ENCODE measurements around the gene E2F6.
A peak's percentile ranks its signal among the peaks of the same experiment; 100 is the strongest.

E2F6 gene

GRCh38 chr2:11416931-11417330, 49.0 kb downstream of the E2F6 start:
- Histone ChIP-seq H3K23ac (ENCODE audit: low read depth, low read length, poor library complexity) (no peak overlapping the region), H2BK120ac (ENCODE audit: low read depth, low read length) (no peak overlapping the region), H3K4me2 (ENCODE audit: insufficient read depth, low read length, poor library complexity, severe bottlenecking) (no peak overlapping the region), H3K4ac (ENCODE audit: low read length) (no peak overlapping the region), H3K18ac (ENCODE audit: low read length) (no peak overlapping the region), H3K14ac (ENCODE audit: low read length) (no peak overlapping the region), H3K27me3 (ENCODE audit: control insufficient read depth in 3 of 3, insufficient read depth in 3 of 3, low read depth in 1 of 3, low read length in 3 of 3) (no peaks in the 10 kb centered on the region), H4K8ac (ENCODE audit: low read depth, low read length) (no peak overlapping the region), H3K79me1 (ENCODE audit: low read depth, low read length) (no peaks in the 10 kb centered on the region), H3K27ac (replicated peaks; ENCODE audit: low read length) (no peak overlapping the region), H2AK5ac (ENCODE audit: low read depth, low read length) (no peak overlapping the region), H4K91ac (ENCODE audit: low read depth, low read length, poor library complexity) (no peak overlapping the region), H3K4me3 (ENCODE audit: low read length in 2 of 2) (no peak overlapping the region), H3K9ac (ENCODE audit: low read depth, low read length, poor library complexity) (no peak overlapping the region), H3K4me1 (ENCODE audit: control insufficient read depth in 2 of 2, insufficient read depth in 1 of 2, low read depth in 1 of 2, low read length in 2 of 2) (peaks cover 0 to 5% of the 10 kb centered on the region in 2 donors), H2BK5ac (ENCODE audit: low read length) (no peak overlapping the region), H2BK12ac (ENCODE audit: low read length) (no peak overlapping the region), H2AFZ (ENCODE audit: low read length) (no peak overlapping the region), H3K9me3 (replicated peaks in 1 of 2; ENCODE audit: control insufficient read depth in 2 of 2, insufficient read depth in 1 of 2, low read depth in 1 of 2, low read length in 2 of 2) (peaks cover 2 to 19% of the 10 kb centered on the region in 2 donors), H2BK15ac (ENCODE audit: low read length) (no peak overlapping the region), H3K36me3 (replicated peaks in 1 of 2; ENCODE audit: control insufficient read depth in 2 of 2, insufficient read depth in 2 of 2, low read length in 2 of 2) (no peaks in the 10 kb centered on the region)
- no CpG with 5 or more reads among the region's 2 CpGs for WGBS, 2 donors (ENCODE audit: extremely low coverage in 2 of 2, insufficient read length in 2 of 2, insufficient replicate concordance in 1 of 2)
- no peak for DNase-seq (ENCODE audit: low spot score)

- no peak overlapping the region for H3K23ac ChIP-seq (ENCODE audit: low read depth, low read length, poor library complexity)
- no peak overlapping the region for H2BK120ac ChIP-seq (ENCODE audit: low read depth, low read length)
Measured at GRCh38 chr2:11416186-11416585, 49.8 kb downstream of the E2F6 start.

GRCh38 chr2:11414372-11415124, 51.4 kb downstream of the E2F6 start:
- H3K14ac ChIP-seq (ENCODE audit: low read length) = no peak overlapping the region
- no peak overlapping the region for H2BK5ac ChIP-seq (ENCODE audit: low read length)
- peaks cover 3 to 5% of the 10 kb centered on the region in 2 donors for H3K4me1 ChIP-seq (ENCODE audit: control insufficient read depth in 2 of 2, insufficient read depth in 1 of 2, low read depth in 1 of 2, low read length in 2 of 2)
- no peak overlapping the region for H3K27ac ChIP-seq (replicated peaks; ENCODE audit: low read length)
- H3K36me3 ChIP-seq (replicated peaks in 1 of 2; ENCODE audit: control insufficient read depth in 2 of 2, insufficient read depth in 2 of 2, low read length in 2 of 2) = no peaks in the 10 kb centered on the region
- no peak overlapping the region for H3K4me2 ChIP-seq (ENCODE audit: insufficient read depth, low read length, poor library complexity, severe bottlenecking)
- H3K79me1 ChIP-seq (ENCODE audit: low read depth, low read length) = no peaks in the 10 kb centered on the region
- H3K4me3 ChIP-seq (ENCODE audit: low read length in 2 of 2) = peak overlapping the region in 1 of 2 donors; percentile 11
- no peak overlapping the region for H2AK5ac ChIP-seq (ENCODE audit: low read depth, low read length)
- H3K4ac ChIP-seq (ENCODE audit: low read length) = no peak overlapping the region
- H3K9ac ChIP-seq (ENCODE audit: low read depth, low read length, poor library complexity) = no peak overlapping the region
- peaks cover 2 to 19% of the 10 kb centered on the region in 2 donors for H3K9me3 ChIP-seq (replicated peaks in 1 of 2; ENCODE audit: control insufficient read depth in 2 of 2, insufficient read depth in 1 of 2, low read depth in 1 of 2, low read length in 2 of 2)
- no CpG with 5 or more reads among the region's 12 CpGs for WGBS, 2 donors (ENCODE audit: extremely low coverage in 2 of 2, insufficient read length in 2 of 2, insufficient replicate concordance in 1 of 2)
- H4K91ac ChIP-seq (ENCODE audit: low read depth, low read length, poor library complexity) = no peak overlapping the region
- no peak overlapping the region for H2BK120ac ChIP-seq (ENCODE audit: low read depth, low read length)
- no peak for DNase-seq (ENCODE audit: low spot score)
- no peak overlapping the region for H3K18ac ChIP-seq (ENCODE audit: low read length)
- no peak overlapping the region for H2BK12ac ChIP-seq (ENCODE audit: low read length)
- H2AFZ ChIP-seq (ENCODE audit: low read length) = peak overlapping the region; percentile 86
- no peaks in the 10 kb centered on the region for H3K27me3 ChIP-seq (ENCODE audit: control insufficient read depth in 3 of 3, insufficient read depth in 3 of 3, low read depth in 1 of 3, low read length in 3 of 3)
- H2BK15ac ChIP-seq (ENCODE audit: low read length) = no peak overlapping the region
- H4K8ac ChIP-seq (ENCODE audit: low read depth, low read length) = no peak overlapping the region
- no peak overlapping the region for H3K23ac ChIP-seq (ENCODE audit: low read depth, low read length, poor library complexity)

More at GRCh38 chr2:11416186-11416585, 49.8 kb downstream of the E2F6 start:
- Histone ChIP-seq H2BK5ac (ENCODE audit: low read length) (no peak overlapping the region), H3K36me3 (replicated peaks in 1 of 2; ENCODE audit: control insufficient read depth in 2 of 2, insufficient read depth in 2 of 2, low read length in 2 of 2) (no peaks in the 10 kb centered on the region), H3K14ac (ENCODE audit: low read length) (no peak overlapping the region), H3K4me3 (ENCODE audit: low read length in 2 of 2) (no peak overlapping the region), H3K79me1 (ENCODE audit: low read depth, low read length) (no peaks in the 10 kb centered on the region), H3K9ac (ENCODE audit: low read depth, low read length, poor library complexity) (no peak overlapping the region), H3K4me2 (ENCODE audit: insufficient read depth, low read length, poor library complexity, severe bottlenecking) (no peak overlapping the region), H2AFZ (ENCODE audit: low read length) (no peak overlapping the region), H3K27me3 (ENCODE audit: control insufficient read depth in 3 of 3, insufficient read depth in 3 of 3, low read depth in 1 of 3, low read length in 3 of 3) (no peaks in the 10 kb centered on the region), H3K18ac (ENCODE audit: low read length) (no peak overlapping the region), H2BK12ac (ENCODE audit: low read length) (no peak overlapping the region), H3K4ac (ENCODE audit: low read length) (no peak overlapping the region), H3K9me3 (replicated peaks in 1 of 2; ENCODE audit: control insufficient read depth in 2 of 2, insufficient read depth in 1 of 2, low read depth in 1 of 2, low read length in 2 of 2) (peaks cover 2 to 19% of the 10 kb centered on the region in 2 donors), H3K27ac (replicated peaks; ENCODE audit: low read length) (no peak overlapping the region), H2AK5ac (ENCODE audit: low read depth, low read length) (no peak overlapping the region), H2BK15ac (ENCODE audit: low read length) (no peak overlapping the region), H3K4me1 (ENCODE audit: control insufficient read depth in 2 of 2, insufficient read depth in 1 of 2, low read depth in 1 of 2, low read length in 2 of 2) (peaks cover 3 to 5% of the 10 kb centered on the region in 2 donors), H4K8ac (ENCODE audit: low read depth, low read length) (no peak overlapping the region), H4K91ac (ENCODE audit: low read depth, low read length, poor library complexity) (no peak overlapping the region)
- no CpG with 5 or more reads among the region's 2 CpGs for WGBS, 2 donors (ENCODE audit: extremely low coverage in 2 of 2, insufficient read length in 2 of 2, insufficient replicate concordance in 1 of 2)
- DNase-seq (ENCODE audit: low spot score) = no peak

DNA sequence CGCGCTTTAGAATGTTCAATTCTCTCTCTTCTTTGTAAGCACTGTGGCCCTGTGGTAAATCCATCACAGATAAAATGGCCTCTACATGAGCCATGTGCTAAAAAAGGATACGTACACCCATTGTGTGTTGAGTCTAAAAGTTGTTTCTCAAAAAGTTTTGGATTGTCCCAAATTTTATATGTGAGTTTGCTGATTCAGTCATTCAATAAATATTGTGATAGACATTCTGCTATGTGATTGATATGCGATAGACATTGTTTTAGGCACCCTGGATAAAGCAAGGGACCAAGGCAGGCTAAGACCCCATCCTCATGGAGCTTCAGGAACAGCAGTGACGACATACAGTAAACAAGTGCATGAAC, 53.5 kb downstream of the E2F6 start:
- WGBS, 2 donors (ENCODE audit: extremely low coverage in 2 of 2, insufficient read length in 2 of 2, insufficient replicate concordance in 1 of 2) = no CpG with 5 or more reads among the region's 5 CpGs
- no peak for DNase-seq (ENCODE audit: low spot score)

More for the DNA sequence above, 53.5 kb downstream of the E2F6 start:
- Histone ChIP-seq H3K79me1 (ENCODE audit: low read depth, low read length) (no peaks in the 10 kb centered on the region), H3K4me1 (ENCODE audit: control insufficient read depth in 2 of 2, insufficient read depth in 1 of 2, low read depth in 1 of 2, low read length in 2 of 2) (peaks cover 3 to 5% of the 10 kb centered on the region in 2 donors), H4K8ac (ENCODE audit: low read depth, low read length) (no peak overlapping the region), H3K4ac (ENCODE audit: low read length) (no peak overlapping the region), H2AK5ac (ENCODE audit: low read depth, low read length) (no peak overlapping the region), H3K18ac (ENCODE audit: low read length) (no peak overlapping the region), H3K14ac (ENCODE audit: low read length) (no peak overlapping the region), H2BK15ac (ENCODE audit: low read length) (no peak overlapping the region), H2BK120ac (ENCODE audit: low read depth, low read length) (no peak overlapping the region), H2BK12ac (ENCODE audit: low read length) (no peak overlapping the region), H3K4me2 (ENCODE audit: insufficient read depth, low read length, poor library complexity, severe bottlenecking) (no peak overlapping the region), H3K23ac (ENCODE audit: low read depth, low read length, poor library complexity) (no peak overlapping the region), H3K9ac (ENCODE audit: low read depth, low read length, poor library complexity) (no peak overlapping the region), H4K91ac (ENCODE audit: low read depth, low read length, poor library complexity) (no peak overlapping the region), H2AFZ (ENCODE audit: low read length) (peak overlapping the region; percentile 45), H3K9me3 (replicated peaks in 1 of 2; ENCODE audit: control insufficient read depth in 2 of 2, insufficient read depth in 1 of 2, low read depth in 1 of 2, low read length in 2 of 2) (peaks cover 2 to 6% of the 10 kb centered on the region in 2 donors), H3K27me3 (ENCODE audit: control insufficient read depth in 3 of 3, insufficient read depth in 3 of 3, low read depth in 1 of 3, low read length in 3 of 3) (no peaks in the 10 kb centered on the region), H3K27ac (replicated peaks; ENCODE audit: low read length) (no peak overlapping the region), H2BK5ac (ENCODE audit: low read length) (no peak overlapping the region), H3K36me3 (replicated peaks in 1 of 2; ENCODE audit: control insufficient read depth in 2 of 2, insufficient read depth in 2 of 2, low read length in 2 of 2) (no peaks in the 10 kb centered on the region), H3K4me3 (ENCODE audit: low read length in 2 of 2) (no peak overlapping the region)
